Neural progenitor cell (in vitro differentiated cells): ENCODE results near the gene HSPB8. TPM values are rescaled to one million over a fixed set of nuclear protein-coding genes. Genes with fewer than 3 reads are reported as not detected.

Experiments
- DNase-seq: peaks from one replicate; pipeline ENCODE4 v3.0.0-alpha.2; 2016; ENCODE audit warnings: low spot score
- H2AFZ ChIP-seq: fragments of 200-600 bp; sonication (generic); replicated peaks from 2 replicates; pipeline ENCODE4 v1.6.1; 2016; ENCODE audit warnings: antibody characterized with exemption
- H3F3A ChIP-seq: fragments of 200-600 bp; sonication (generic); 2 replicates; pipeline ENCODE4 v1.6.1; 2016; ENCODE audit warnings: antibody characterized with exemption, low read depth
- H3K27ac ChIP-seq: fragments of 200-600 bp; sonication (generic); 2 replicates; pipeline ENCODE4 v1.5.1; 2016; ENCODE audit warnings: mild to moderate bottlenecking
- H3K27me3 ChIP-seq: fragments of 200-600 bp; sonication (generic); 2 replicates; pipeline ENCODE4 v1.6.1; 2016; ENCODE audit warnings: mild to moderate bottlenecking, moderate library complexity
- H3K36me3 ChIP-seq: fragments of 200-600 bp; sonication (generic); 2 replicates; pipeline ENCODE4 v1.5.1; 2016
- H3K4me1 ChIP-seq: fragments of 200-600 bp; sonication (generic); 2 replicates; pipeline ENCODE4 v1.6.1; 2016; ENCODE audit warnings: mixed run types
- H3K4me2 ChIP-seq: fragments of 200-600 bp; sonication (generic); 2 replicates; pipeline ENCODE4 v1.6.1; 2016
- H3K4me3 ChIP-seq: fragments of 200-600 bp; sonication (generic); 2 replicates; pipeline ENCODE4 v1.5.1; 2016
- H3K79me2 ChIP-seq: fragments of 200-600 bp; sonication (generic); 2 replicates; pipeline ENCODE4 v1.6.1; 2016; ENCODE audit warnings: low read depth
- H3K9ac ChIP-seq: fragments of 200-600 bp; sonication (generic); 2 replicates; pipeline ENCODE4 v1.6.1; 2016
- H3K9me3 ChIP-seq: fragments of 200-600 bp; sonication (generic); 2 replicates; pipeline ENCODE4 v1.5.1; 2016; ENCODE audit warnings: low read depth
- H4K20me1 ChIP-seq: fragments of 200-600 bp; sonication (generic); 2 replicates; pipeline ENCODE4 v1.6.1; 2016; ENCODE audit warnings: low read depth
- H3K27ac Mint-ChIP-seq: 3 replicates; pipeline ENCODE4 v1.8.0; 2021; ENCODE audit warnings: mixed read lengths
- H3K27me3 Mint-ChIP-seq: 2 replicates; pipeline ENCODE4 v1.8.0; 2022; ENCODE audit warnings: low read depth, mild to moderate bottlenecking, inconsistent platforms, moderate library complexity, mixed read lengths; ENCODE audit not compliant: insufficient read depth
- H3K36me3 Mint-ChIP-seq: 3 replicates; pipeline ENCODE4 v1.8.0; 2021; ENCODE audit warnings: mixed read lengths
- H3K4me1 Mint-ChIP-seq: 3 replicates; pipeline ENCODE4 v1.8.0; 2021; ENCODE audit warnings: mixed read lengths
- H3K4me3 Mint-ChIP-seq: 3 replicates; pipeline ENCODE4 v1.8.0; 2021; ENCODE audit warnings: mild to moderate bottlenecking, moderate library complexity, mixed read lengths
- H3K9me3 Mint-ChIP-seq: 3 replicates; pipeline ENCODE4 v1.8.0; 2020; ENCODE audit warnings: mixed read lengths
- CTCF ChIP-seq: fragments of 200-600 bp; sonication (generic); IDR thresholded peaks from 2 replicates; pipeline ENCODE4 v1.5.1; 2017; ENCODE audit warnings: antibody characterized with exemption, mild to moderate bottlenecking
- EZH2 ChIP-seq: fragments of 200-600 bp; sonication (generic); IDR thresholded peaks from 2 replicates; pipeline ENCODE4 v1.6.1; 2017; ENCODE audit warnings: antibody characterized with exemption, mild to moderate bottlenecking, moderate library complexity
- EZH2phosphoT487 ChIP-seq: fragments of 200-600 bp; sonication (generic); IDR thresholded peaks from 2 replicates; pipeline ENCODE4 v1.6.1; 2017; ENCODE audit warnings: antibody characterized with exemption
- total RNA-seq: library from RNA; depleted of rRNA; stranded (reverse); fragments of >200 nt; gene quantifications from 2 replicates; pipeline ENCODE4 v1.2.3, GENCODE V29; 2015; ENCODE audit warnings: low replicate concordance

The HSPB8 gene
- total RNA-seq, 1 donor from 2014 or later = not detected

GRCh38 chr12:119204131-119204530 is 25.4 kb downstream of the HSPB8 start:
- Histone ChIP-seq H3K4me1 (peaks cover 47% of the 10 kb centered on the region), H3K27ac (no peak overlapping the region), H3F3A (peaks cover 27% of the 10 kb centered on the region), H3K9ac (no peak overlapping the region), H3K27me3 (no peaks in the 10 kb centered on the region), H3K4me2 (no peak overlapping the region), H3K79me2 (no peaks in the 10 kb centered on the region), H3K36me3 (no peaks in the 10 kb centered on the region), H4K20me1 (peaks cover 3% of the 10 kb centered on the region), H3K4me3 (no peak overlapping the region), H3K9me3 (no peaks in the 10 kb centered on the region), H2AFZ (no peak overlapping the region)
- TF ChIP-seq EZH2phosphoT487 (no peak), EZH2 (no peak), CTCF (no peak)
- no peak for DNase-seq
- no peak overlapping the region for H3K4me3 Mint-ChIP-seq
- no peaks in the 10 kb centered on the region for H3K36me3 Mint-ChIP-seq
- peaks cover 44% of the 10 kb centered on the region for H3K4me1 Mint-ChIP-seq
- peaks cover 11% of the 10 kb centered on the region for H3K27me3 Mint-ChIP-seq
- H3K27ac Mint-ChIP-seq = no peak overlapping the region
- no peaks in the 10 kb centered on the region for H3K9me3 Mint-ChIP-seq

- peaks cover 47% of the 10 kb centered on the region for H3K4me1 ChIP-seq
- H3K9me3 ChIP-seq = no peaks in the 10 kb centered on the region
- peaks cover 27% of the 10 kb centered on the region for H3F3A ChIP-seq
- Mint-ChIP-seq H3K27ac (no peak overlapping the region), H3K4me1 (peaks cover 44% of the 10 kb centered on the region), H3K9me3 (no peaks in the 10 kb centered on the region), H3K36me3 (no peaks in the 10 kb centered on the region), H3K27me3 (peaks cover 11% of the 10 kb centered on the region), H3K4me3 (no peak overlapping the region)
- no peaks in the 10 kb centered on the region for H3K36me3 ChIP-seq
- H3K27ac ChIP-seq = no peak overlapping the region
- no peak overlapping the region for H3K4me2 ChIP-seq
- H2AFZ ChIP-seq = no peak overlapping the region
- no peaks in the 10 kb centered on the region for H3K79me2 ChIP-seq
- no peak overlapping the region for H3K4me3 ChIP-seq
- H3K27me3 ChIP-seq = no peaks in the 10 kb centered on the region
- no peak for DNase-seq
- TF ChIP-seq CTCF = no peak
- no peak for TF ChIP-seq EZH2phosphoT487
- TF ChIP-seq EZH2 = no peak
- peaks cover 3% of the 10 kb centered on the region for H4K20me1 ChIP-seq
- H3K9ac ChIP-seq = no peak overlapping the region
These were observed 26.0 kb downstream of the HSPB8 start for GRCh38 chr12:119204671-119205285.

GRCh38 chr12:119206348-119207062 is 27.8 kb downstream of the HSPB8 start:
- Histone ChIP-seq H3K4me3 (no peak overlapping the region), H3K79me2 (no peaks in the 10 kb centered on the region), H3K27me3 (no peaks in the 10 kb centered on the region), H2AFZ (no peak overlapping the region), H3K36me3 (no peaks in the 10 kb centered on the region), H3K9ac (no peak overlapping the region), H3K4me2 (peak overlapping the region; percentile 57), H3F3A (peaks cover 27% of the 10 kb centered on the region), H4K20me1 (peaks cover 3% of the 10 kb centered on the region), H3K9me3 (no peaks in the 10 kb centered on the region), H3K27ac (no peak overlapping the region), H3K4me1 (peaks cover 47% of the 10 kb centered on the region)
- no peaks in the 10 kb centered on the region for H3K9me3 Mint-ChIP-seq
- TF ChIP-seq EZH2phosphoT487 (no peak), CTCF (peak; percentile 49), EZH2 (no peak)
- H3K36me3 Mint-ChIP-seq = no peaks in the 10 kb centered on the region
- H3K4me3 Mint-ChIP-seq = peak overlapping the region; percentile 38
- peaks cover 11% of the 10 kb centered on the region for H3K27me3 Mint-ChIP-seq
- DNase-seq = peak; percentile 81
- no peak overlapping the region for H3K27ac Mint-ChIP-seq
- H3K4me1 Mint-ChIP-seq = peaks cover 44% of the 10 kb centered on the region
